ENCODE data around the gene PPP1R14C. TPM values are rescaled to one million over a fixed set of nuclear protein-coding genes. Genes with fewer than 3 reads are reported as not detected.

The PPP1R14C gene
- total RNA-seq, 1 donor from 2014 or later = 0.26 TPM

DNA sequence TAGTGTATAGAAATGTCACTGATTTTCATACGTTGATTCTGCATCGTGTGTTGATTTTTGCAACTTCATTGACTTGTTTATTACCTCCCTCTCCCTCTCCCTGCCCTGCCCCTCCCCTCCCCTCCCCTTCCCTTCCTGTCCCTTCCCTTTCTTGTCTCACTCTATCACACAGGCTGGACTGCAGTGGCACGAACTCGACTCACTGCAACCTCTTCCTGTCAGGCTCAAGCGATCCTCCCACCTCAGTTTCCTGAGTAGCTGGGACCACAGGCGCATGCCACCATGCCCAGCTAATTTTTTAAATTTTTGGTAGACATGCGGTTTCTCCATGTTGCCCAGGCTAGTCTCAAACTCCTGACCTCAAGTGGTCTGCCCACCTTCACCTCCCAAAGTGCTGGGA, 19.2 kb upstream of the PPP1R14C start:
- Mint-ChIP-seq H3K27ac (no peak overlapping the region), H3K36me3 (no peaks in the 10 kb centered on the region), H3K27me3 (ENCODE audit: insufficient read depth, low read depth) (peaks cover 3% of the 10 kb centered on the region), H3K4me3 (no peak overlapping the region), H3K9me3 (no peaks in the 10 kb centered on the region), H3K4me1 (peaks cover 12% of the 10 kb centered on the region)
- Histone ChIP-seq H4K20me1 (ENCODE audit: low read depth) (no peaks in the 10 kb centered on the region), H2AFZ (replicated peaks) (no peak overlapping the region), H3K27me3 (no peaks in the 10 kb centered on the region), H3K4me3 (no peak overlapping the region), H3F3A (ENCODE audit: low read depth) (no peaks in the 10 kb centered on the region), H3K27ac (no peak overlapping the region), H3K9me3 (ENCODE audit: low read depth) (no peaks in the 10 kb centered on the region), H3K4me1 (no peaks in the 10 kb centered on the region), H3K36me3 (no peaks in the 10 kb centered on the region), H3K4me2 (no peak overlapping the region), H3K79me2 (ENCODE audit: low read depth) (no peaks in the 10 kb centered on the region), H3K9ac (no peak overlapping the region)
- TF ChIP-seq, protein P1, sequence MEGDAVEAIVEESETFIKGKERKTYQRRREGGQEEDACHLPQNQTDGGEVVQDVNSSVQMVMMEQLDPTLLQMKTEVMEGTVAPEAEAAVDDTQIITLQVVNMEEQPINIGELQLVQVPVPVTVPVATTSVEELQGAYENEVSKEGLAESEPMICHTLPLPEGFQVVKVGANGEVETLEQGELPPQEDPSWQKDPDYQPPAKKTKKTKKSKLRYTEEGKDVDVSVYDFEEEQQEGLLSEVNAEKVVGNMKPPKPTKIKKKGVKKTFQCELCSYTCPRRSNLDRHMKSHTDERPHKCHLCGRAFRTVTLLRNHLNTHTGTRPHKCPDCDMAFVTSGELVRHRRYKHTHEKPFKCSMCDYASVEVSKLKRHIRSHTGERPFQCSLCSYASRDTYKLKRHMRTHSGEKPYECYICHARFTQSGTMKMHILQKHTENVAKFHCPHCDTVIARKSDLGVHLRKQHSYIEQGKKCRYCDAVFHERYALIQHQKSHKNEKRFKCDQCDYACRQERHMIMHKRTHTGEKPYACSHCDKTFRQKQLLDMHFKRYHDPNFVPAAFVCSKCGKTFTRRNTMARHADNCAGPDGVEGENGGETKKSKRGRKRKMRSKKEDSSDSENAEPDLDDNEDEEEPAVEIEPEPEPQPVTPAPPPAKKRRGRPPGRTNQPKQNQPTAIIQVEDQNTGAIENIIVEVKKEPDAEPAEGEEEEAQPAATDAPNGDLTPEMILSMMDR (IDR thresholded peaks at IDR 0.05) = no peak
- TF ChIP-seq EZH2 (IDR thresholded peaks at IDR 0.05) (no peak), EZH2phosphoT487 (IDR thresholded peaks at IDR 0.05) (no peak)
- no peak for DNase-seq (ENCODE audit: low spot score)

DNA sequence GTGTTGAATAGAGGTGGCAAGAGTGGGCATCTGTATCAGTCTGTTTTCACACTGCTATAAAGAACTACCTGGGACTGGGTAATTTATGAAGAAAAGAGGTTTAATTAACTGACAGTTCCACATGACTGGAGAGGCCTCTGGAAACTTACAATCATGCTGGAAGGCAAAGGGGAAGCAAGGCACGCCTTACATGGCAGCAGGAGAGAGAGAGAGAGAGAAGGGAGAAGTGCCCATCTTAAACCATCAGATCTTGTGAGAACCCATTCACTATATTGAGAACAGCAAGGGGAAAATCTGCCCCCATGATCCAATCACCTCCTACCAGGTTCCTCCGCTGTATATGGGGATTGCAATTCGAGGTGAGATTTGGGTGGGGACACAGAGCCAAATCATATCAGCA, 18.6 kb upstream of the PPP1R14C start:
- Histone ChIP-seq H3K27ac (no peak overlapping the region), H3K9me3 (ENCODE audit: low read depth) (no peaks in the 10 kb centered on the region), H3F3A (ENCODE audit: low read depth) (no peaks in the 10 kb centered on the region), H3K4me3 (no peak overlapping the region), H3K4me1 (no peaks in the 10 kb centered on the region), H3K27me3 (no peaks in the 10 kb centered on the region), H2AFZ (replicated peaks) (no peak overlapping the region), H3K4me2 (no peak overlapping the region), H3K9ac (no peak overlapping the region), H4K20me1 (ENCODE audit: low read depth) (no peaks in the 10 kb centered on the region), H3K36me3 (no peaks in the 10 kb centered on the region), H3K79me2 (ENCODE audit: low read depth) (no peaks in the 10 kb centered on the region)
- Mint-ChIP-seq H3K4me1 (peaks cover 6% of the 10 kb centered on the region), H3K27ac (no peak overlapping the region), H3K9me3 (no peaks in the 10 kb centered on the region), H3K4me3 (no peak overlapping the region), H3K36me3 (no peaks in the 10 kb centered on the region), H3K27me3 (ENCODE audit: insufficient read depth, low read depth) (peaks cover 3% of the 10 kb centered on the region)
- no peak for DNase-seq (ENCODE audit: low spot score)
- TF ChIP-seq EZH2phosphoT487 (IDR thresholded peaks at IDR 0.05) (no peak), EZH2 (IDR thresholded peaks at IDR 0.05) (no peak)
- TF ChIP-seq, protein P1 (IDR thresholded peaks at IDR 0.05) = no peak

DNA sequence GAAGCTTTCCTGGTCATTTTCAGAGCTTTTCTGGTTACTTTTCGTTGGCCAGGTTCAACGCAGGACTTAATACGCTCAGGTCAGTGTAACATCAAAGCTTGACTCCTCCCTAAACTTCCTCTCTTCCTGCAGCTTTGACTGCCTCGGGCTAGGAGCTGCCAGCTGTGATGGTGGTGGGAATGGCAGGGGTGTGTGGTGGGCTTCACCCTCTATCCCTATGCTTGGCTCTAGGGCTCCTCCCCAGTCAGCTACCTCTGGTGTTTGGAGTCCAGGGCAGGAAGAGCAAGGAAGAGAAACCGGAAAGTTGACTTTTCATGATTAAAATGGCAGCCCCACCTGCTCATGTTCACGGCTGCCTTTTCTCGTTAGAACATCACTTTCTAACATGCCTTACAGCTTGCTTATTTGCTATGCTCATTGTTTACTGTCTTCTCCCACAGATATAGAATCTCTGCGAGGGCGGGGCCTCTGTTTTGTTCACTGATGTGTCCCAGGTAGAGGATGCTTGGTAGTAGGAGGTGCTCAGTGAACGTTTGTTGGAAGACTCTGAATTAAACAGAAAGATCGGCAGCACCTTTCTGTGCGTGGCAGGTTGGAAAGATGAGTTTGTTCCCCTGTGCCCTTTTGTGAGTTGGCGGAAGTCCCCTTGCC, 16.1 kb upstream of the PPP1R14C start:
- DNase-seq (ENCODE audit: low spot score) = no peak

More for the DNA sequence above, 16.1 kb upstream of the PPP1R14C start:
- H3K36me3 Mint-ChIP-seq = no peaks in the 10 kb centered on the region
- Histone ChIP-seq H3K27ac (no peak overlapping the region), H3K79me2 (ENCODE audit: low read depth) (no peaks in the 10 kb centered on the region), H3K9ac (no peak overlapping the region), H3F3A (ENCODE audit: low read depth) (no peaks in the 10 kb centered on the region), H3K4me2 (no peak overlapping the region), H2AFZ (replicated peaks) (no peak overlapping the region), H3K9me3 (ENCODE audit: low read depth) (no peaks in the 10 kb centered on the region), H3K27me3 (no peaks in the 10 kb centered on the region), H3K4me1 (no peaks in the 10 kb centered on the region), H3K4me3 (no peak overlapping the region), H3K36me3 (no peaks in the 10 kb centered on the region), H4K20me1 (ENCODE audit: low read depth) (no peaks in the 10 kb centered on the region)
- H3K27me3 Mint-ChIP-seq (ENCODE audit: insufficient read depth, low read depth) = peaks cover 3% of the 10 kb centered on the region
- H3K27ac Mint-ChIP-seq = no peak overlapping the region
- no peaks in the 10 kb centered on the region for H3K9me3 Mint-ChIP-seq
- no peak overlapping the region for H3K4me3 Mint-ChIP-seq
- no peak for TF ChIP-seq EZH2 (IDR thresholded peaks at IDR 0.05)
- no peak for TF ChIP-seq EZH2phosphoT487 (IDR thresholded peaks at IDR 0.05)
- TF ChIP-seq, protein P1 (IDR thresholded peaks at IDR 0.05) = no peak
- no peaks in the 10 kb centered on the region for H3K4me1 Mint-ChIP-seq

All from neural progenitor cell (in vitro differentiated cells).